ENCODE data around the gene RFC4.

RFC4 gene

GRCh38 chr3:186788482-186789370 is 17.6 kb downstream of the RFC4 start:
- no peak for DNase-seq
- intact Hi-C loops (cut with DNase I): loop anchor here (5.0 kb wide), 1 partner anchor 216 kb away; the partner anchor contains the start of gene DNAJB11

DNA sequence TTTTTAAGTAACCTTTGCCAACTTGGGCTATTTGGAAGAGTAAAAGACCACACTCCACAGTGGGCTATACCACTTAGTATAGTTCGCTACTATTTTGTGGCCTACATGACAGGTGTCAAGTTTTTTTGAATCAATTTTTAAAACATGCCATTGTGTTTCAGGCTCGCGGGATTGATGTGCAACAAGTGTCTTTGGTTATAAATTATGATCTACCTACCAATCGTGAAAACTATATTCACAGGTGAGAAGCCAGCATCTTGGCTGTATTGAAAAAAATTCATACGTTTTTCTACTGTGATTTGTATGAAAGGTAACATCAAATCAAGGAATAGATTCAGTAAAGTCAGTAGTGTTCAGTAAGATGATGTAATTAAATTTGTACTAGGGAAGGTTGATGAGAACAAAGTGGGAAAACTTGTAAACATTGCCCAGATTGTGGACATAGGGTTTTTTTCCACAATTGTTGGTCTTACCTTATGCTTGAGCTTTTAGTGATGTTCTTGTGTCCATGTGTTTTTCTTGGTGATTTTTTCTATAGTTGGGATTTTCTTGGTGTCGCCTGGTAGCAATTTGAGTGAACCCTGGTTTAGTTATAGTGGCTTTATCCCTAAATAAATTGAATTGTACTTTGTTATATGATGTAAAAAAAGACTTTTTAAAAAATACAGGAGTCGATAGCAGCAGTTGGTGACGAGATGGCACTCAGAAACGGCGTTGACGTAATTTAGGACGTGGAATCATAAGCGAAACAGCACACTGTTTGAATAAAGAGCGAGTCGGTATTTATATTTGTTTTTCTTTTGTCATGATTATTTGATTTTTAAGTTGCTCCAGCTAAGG is 18.4 kb downstream of the RFC4 start:
- DNase-seq: no peak
- intact Hi-C loops (cut with DNase I): loop anchor here (5.0 kb wide), 1 partner anchor 216 kb away; the partner anchor contains the start of gene DNAJB11

DNA sequence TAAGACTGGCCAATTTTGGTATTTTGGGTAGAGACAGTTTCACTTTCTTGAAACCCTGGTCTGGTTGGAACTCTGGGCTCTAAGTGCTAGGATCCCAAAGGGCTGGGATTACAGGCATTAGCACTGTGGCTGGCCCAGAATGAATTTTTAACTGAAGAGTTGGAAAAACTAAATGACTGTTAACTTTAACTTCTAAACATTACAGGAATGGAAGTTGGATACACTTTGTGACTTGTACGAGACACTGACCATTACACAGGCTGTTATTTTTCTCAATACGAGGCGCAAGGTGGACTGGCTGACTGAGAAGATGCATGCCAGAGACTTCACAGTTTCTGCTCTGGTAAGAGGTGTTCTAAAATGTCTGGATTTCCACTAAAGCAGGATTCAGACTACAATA is 19.4 kb downstream of the RFC4 start:
- intact Hi-C loops (cut with DNase I): loop anchor here (5.0 kb wide), 1 partner anchor 215 kb away; the partner anchor contains the start of gene DNAJB11
- DNase-seq: no peak

- intact Hi-C loops (cut with DNase I): loop anchor here (5.0 kb wide), 1 partner anchor 213 kb away; the partner anchor contains the start of gene DNAJB11
These were observed 20.7 kb downstream of the RFC4 start for GRCh38 chr3:186785495-186786018.

GRCh38 chr3:186784820-186785494 is 21.3 kb downstream of the RFC4 start:
- DNase-seq: no peak
- intact Hi-C loops (cut with DNase I): loop anchor here (5.0 kb wide), 2 partner anchors 168 to 213 kb away; partner anchors contain the start of gene DNAJB11

More at GRCh38 chr3:186785495-186786018, 20.7 kb downstream of the RFC4 start:
- no peak for DNase-seq

DNA sequence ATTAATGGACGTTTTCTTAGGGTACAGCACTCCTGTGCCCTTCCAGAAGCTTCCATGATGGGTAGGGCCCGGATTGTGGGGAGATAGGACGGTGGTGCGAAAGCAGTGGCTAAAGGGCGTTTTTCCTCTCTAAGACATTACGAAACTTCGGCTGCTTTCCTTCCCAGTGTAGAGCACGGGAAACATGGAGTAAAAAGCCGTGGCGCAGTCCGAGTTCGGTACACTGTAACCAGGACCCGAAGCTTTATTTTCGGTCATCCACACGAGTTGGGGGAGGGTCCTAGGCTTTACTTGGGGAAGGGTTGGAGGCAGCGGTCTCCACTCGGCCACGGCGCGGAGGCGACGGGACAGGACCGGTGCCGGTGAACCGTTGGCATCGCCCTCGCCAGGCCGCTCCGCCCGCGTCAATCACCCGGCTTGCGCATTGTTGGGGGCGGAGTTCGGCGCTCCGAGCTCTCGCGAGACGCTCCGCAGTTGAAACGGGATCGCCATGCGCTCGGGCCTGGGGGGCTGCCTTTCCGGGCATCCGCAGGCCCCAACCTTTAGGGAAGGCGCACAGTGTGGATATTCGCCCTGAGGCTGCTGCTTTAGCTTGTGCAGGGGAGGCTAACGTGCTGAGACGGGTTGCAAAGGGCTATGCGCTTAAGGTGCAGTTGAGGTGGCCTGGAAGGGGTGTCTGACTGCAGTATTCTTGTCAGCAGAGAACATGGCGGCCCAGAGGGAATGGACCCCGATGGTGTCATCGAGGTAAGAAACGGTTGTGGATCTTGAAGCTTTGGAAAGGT is 22.4 kb downstream of the RFC4 start:
- DNase-seq: peak; percentile 76 to 97 (median 86)
- intact Hi-C loops (cut with DNase I): loop anchor here (2.0 to 5.0 kb wide), 2 partner anchors 23 to 167 kb away; partner anchors contain the start of gene RFC4

DNA sequence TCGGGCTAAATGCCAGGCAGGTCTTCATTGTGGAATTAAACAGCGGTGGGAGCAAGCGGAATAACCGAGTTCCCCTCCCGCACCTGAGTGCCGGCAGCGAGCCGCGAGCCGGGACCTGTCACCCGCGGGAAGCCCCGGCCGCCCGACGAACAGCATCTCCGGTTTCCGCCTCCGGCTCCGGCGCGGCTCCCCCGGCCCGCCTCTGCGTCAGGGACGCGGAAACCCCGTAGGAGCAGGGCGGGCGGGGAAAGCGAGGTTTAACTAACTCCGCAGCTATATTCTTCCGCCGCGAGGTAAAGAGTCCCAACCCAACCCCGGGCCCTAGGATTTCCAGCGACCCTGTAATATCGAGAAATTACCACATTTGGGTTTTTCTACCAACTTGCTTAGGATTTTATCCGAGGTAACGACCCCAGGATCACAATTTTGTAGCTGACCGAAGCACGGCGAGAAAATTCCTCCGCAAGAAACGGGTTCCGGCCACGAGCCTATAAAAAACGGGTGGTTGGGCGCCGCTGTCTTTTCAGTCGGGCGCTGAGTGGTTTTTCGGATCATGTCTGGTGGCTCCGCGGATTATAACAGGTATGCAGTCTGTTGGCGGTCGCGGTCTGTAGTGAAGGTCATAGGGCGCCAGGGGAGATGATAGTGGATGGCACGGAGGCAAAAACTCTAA is 23.1 kb downstream of the RFC4 start, which contains the start of gene EIF4A2:
TSS of gene EIF4A2 (plus strand) at position 520 of the 673 bp plus-strand sequence. CDS start at position 554, 34 bp downstream.
- peak; percentile 80 to 98 (median 86) for DNase-seq
- intact Hi-C loops (cut with DNase I): loop anchor here (2.0 to 5.0 kb wide), 2 partner anchors 24 to 166 kb away; partner anchors contain the start of gene RFC4

- DNase-seq: no peak
- intact Hi-C loops (cut with DNase I): loop anchor here (2.0 to 5.0 kb wide), 2 partner anchors 24 to 165 kb away; partner anchors contain the start of gene RFC4
These were observed 23.7 kb downstream of the RFC4 start for GRCh38 chr3:186782542-186783057.

DNA sequence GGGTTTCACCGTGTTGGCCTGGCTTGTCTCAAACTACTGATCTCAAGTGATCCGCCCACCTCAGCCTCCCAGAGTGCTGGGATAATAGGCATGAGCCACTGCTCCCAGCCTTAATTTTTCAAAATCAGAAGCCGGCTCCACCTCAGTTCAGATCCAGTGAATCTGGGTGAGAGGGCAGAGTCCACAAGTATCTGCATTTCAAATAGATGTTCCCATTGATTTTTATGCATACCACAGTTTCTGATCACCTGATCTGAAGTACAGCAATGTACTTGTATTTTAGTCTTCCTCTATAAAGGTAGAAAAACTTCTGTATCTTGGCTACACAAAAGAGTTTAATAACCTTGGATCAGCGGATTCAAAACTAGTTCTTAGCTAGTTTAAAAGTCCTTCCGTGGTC is 27.1 kb downstream of the RFC4 start:
- intact Hi-C loops (cut with DNase I): no loop called here
- no peak for DNase-seq

DNA sequence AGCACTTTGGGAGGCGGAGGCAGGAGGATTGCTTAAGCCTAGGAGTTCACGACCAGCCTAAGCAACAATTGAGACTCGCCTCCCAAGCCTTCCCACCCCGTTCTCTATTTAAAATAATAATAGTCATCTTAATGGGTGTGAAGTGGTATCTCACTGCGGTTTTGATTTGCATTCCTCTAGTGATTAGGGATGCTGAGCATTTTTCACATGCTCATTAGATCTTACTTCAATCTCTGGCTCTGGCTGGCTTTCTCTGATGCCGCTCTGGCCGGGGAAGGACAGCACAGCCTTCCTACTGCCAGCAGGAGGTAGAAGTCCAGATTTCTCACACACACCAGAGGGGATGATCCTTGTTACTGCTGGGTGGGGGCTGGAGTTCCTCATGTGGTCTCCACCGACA is 30.3 kb downstream of the RFC4 start:
- DNase-seq: no peak
- intact Hi-C loops (cut with DNase I): no loop called here

GRCh38 chr3:186772701-186773417 is 33.4 kb downstream of the RFC4 start:
- intact Hi-C loops (cut with DNase I): no loop called here
- peak; percentile 36 to 94 (median 60) for DNase-seq

- DNase-seq: peak in 2 of 10 donors; percentile 18 to 83
- intact Hi-C loops (cut with DNase I): no loop called here
These were observed 34.0 kb downstream of the RFC4 start for GRCh38 chr3:186772281-186772694.

GRCh38 chr3:186760897-186761447 is 45.3 kb downstream of the RFC4 start:
- intact Hi-C loops (cut with DNase I): no loop called here
- DNase-seq: no peak

DNA sequence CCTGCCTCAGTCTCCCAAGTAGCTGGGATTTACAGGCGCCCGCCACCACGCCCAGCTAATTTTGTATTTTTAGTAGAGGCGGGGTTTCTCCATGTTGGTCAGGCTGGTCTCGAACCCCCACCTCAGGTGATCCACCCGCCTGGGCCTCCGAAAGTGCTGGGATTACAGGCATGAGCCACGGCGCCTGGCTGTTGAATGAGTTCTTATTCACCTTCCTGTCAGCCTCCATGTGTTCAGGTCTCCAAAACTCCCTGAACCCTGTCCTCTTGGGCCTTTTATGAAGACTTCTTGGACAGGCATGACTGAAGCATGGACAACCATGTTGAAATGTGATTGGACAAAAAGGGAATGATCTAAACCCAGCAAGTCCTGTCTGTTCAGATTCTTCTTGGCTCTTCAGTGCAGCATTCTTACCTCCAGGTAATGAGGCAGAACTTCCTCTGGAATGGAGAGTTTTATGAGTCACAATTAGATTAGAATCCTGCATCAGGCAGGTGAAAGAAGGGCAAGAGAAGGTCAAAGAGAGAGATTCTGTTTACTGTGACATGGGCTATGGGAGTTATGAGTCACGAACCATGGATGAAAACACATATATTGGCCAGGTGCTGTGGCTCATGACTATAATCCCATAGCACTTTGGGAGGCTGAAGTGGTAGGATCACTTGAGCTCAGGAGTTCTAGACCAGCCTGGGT is 46.0 kb downstream of the RFC4 start:
- intact Hi-C loops (cut with DNase I): no loop called here
- no peak for DNase-seq

DNA sequence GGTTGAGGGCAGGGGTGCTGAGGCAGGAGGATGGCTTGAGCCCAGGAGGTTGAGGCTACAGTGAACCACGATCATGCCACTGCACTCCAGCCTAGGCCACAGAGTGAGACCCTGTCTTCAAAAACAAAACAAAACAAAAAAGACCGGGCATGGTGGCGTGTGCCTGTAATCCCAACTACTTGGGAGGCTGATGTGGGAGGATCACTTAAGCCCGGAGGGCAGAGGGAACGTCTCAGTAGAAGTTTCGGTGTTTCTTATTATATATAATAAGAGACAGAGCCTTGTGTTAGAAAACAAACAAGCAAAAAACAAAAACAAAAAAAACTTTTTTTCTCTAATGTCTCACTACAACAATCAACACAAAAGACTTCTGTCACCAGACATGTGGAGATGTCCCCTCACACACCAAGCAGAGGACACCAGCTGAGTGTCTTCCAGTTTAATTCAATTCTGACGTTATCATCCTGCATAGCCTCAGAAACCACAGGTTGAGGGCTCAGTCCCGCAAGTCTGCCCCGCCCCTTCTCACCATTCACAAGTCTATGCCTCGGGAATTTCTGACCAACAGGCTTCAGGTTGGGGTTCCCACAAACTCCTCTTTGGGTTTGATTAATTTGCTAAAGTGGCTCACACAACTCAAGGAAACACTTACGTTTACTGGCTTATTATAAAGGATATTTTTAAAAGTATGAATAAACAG is 46.9 kb downstream of the RFC4 start:
- no peak for DNase-seq
- intact Hi-C loops (cut with DNase I): no loop called here

DNA sequence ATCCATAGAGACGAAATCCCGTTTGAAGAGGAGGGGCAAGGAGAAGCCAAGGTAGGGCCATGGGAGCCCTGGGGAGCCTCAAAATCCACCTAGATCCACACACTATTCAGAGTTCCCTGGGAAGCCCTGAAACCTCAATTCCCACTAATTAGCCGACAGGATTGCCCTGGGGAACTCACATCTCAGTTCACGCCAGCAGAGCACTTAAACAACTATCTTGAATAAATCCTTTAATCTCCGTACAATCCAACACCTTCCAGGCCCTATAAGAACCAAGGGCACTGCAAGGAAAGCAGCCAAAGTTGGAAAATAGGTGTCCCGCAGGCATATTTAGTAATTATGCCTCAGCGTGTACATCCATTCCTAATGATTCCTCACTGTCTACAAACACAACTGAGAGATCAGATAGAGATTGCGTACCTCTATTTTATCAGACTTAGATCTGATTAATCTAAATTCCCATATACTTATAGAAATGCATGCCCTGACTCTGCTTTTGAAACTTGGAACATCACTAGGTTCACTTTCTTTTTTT is 48.5 kb downstream of the RFC4 start:
- intact Hi-C loops (cut with DNase I): no loop called here
- no peak for DNase-seq
